Colonic mucosa (tissue), 4 donors: ENCODE data around the gene PBXIP1. TPM values are rescaled to one million over a fixed set of nuclear protein-coding genes. Genes with fewer than 3 reads are reported as not detected.

Source experiments
- DNase-seq: peaks from one replicate; pipeline ENCODE4 v3.0.0-alpha.2; 2020
- H3K27ac ChIP-seq: fragments of 200-600 bp; one replicate; pipeline ENCODE4 v1.8.0; 2021
- H3K27me3 ChIP-seq: fragments of 200-600 bp; one replicate; pipeline ENCODE4 v1.8.0; 2021
- H3K36me3 ChIP-seq: fragments of 200-600 bp; one replicate; pipeline ENCODE4 v1.8.0; 2021
- H3K4me1 ChIP-seq: fragments of 200-600 bp; one replicate; pipeline ENCODE4 v1.8.0; 2021; ENCODE audit warnings: mild to moderate bottlenecking
- H3K4me3 ChIP-seq: fragments of 200-600 bp; one replicate; pipeline ENCODE4 v1.8.0; 2021
- H3K9ac ChIP-seq, 2 donors: one replicate each; pipeline ENCODE4 v1.7.0; 2013; ENCODE audit warnings: control low read depth in 2 of 2, low read depth in 2 of 2, low read length in 2 of 2
- H3K9me3 ChIP-seq: fragments of 200-600 bp; one replicate; pipeline ENCODE4 v1.8.0; 2021
- intact Hi-C: fragments of 100-400 bp; cut with DNase I; formaldehyde crosslinking; loops from one replicate; pipeline ENCODE4 v1.14.1; 2022
- total RNA-seq, 2 donors: library from RNA; stranded (reverse); fragmentation: NEBNext Ultra II Directional in 1 of 2; extraction: Animal tissue kit (Norgen Biotek cat#: 25700) in 1 of 2; gene quantifications; one replicate each; pipeline ENCODE4 v1.2.1, GENCODE V29; 2021
- TF ChIP-seq, protein P1 (sequence below): fragments of 200-600 bp; IDR thresholded peaks from one replicate; pipeline ENCODE4 v1.8.0; 2022; ENCODE audit warnings: antibody characterized with exemption, mild to moderate bottlenecking
- donor health status: healthy.
- donor health status: DM: no; HTN: no; CAD: no.
- donor health status: DM: no; HTN: no; CAD: no.

PBXIP1 gene
- total RNA-seq, 2 donors from 2014 or later, result 22.0 to 51.4 TPM

DNA sequence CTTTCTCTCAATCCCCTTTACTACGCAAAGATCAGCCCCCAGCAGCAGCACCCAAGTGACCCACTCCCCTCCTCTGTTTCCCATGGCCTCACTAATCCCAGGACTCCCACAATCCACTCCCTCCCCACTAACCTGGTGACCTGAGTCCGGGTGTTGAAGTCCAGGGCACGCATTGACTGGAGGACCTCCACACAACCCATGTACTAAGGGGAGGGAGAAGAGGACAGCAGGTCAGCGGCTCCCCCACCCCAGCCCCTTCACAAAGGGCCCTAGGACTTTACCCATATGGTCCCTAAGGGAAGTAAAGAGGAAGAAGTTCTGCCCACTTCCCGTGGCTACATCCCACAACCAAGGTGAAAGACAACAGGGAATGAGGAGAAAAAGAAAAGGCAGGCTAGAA, 13.3 kb upstream of the PBXIP1 start:
- TF ChIP-seq, protein P1, sequence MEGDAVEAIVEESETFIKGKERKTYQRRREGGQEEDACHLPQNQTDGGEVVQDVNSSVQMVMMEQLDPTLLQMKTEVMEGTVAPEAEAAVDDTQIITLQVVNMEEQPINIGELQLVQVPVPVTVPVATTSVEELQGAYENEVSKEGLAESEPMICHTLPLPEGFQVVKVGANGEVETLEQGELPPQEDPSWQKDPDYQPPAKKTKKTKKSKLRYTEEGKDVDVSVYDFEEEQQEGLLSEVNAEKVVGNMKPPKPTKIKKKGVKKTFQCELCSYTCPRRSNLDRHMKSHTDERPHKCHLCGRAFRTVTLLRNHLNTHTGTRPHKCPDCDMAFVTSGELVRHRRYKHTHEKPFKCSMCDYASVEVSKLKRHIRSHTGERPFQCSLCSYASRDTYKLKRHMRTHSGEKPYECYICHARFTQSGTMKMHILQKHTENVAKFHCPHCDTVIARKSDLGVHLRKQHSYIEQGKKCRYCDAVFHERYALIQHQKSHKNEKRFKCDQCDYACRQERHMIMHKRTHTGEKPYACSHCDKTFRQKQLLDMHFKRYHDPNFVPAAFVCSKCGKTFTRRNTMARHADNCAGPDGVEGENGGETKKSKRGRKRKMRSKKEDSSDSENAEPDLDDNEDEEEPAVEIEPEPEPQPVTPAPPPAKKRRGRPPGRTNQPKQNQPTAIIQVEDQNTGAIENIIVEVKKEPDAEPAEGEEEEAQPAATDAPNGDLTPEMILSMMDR, result no peak
- Histone ChIP-seq H3K36me3 (peaks cover 18% of the 10 kb centered on the region), H3K27ac (no peak overlapping the region), H3K4me1 (peaks cover 21% of the 10 kb centered on the region), H3K4me3 (no peak overlapping the region), H3K9me3 (no peaks in the 10 kb centered on the region), H3K9ac (peak overlapping the region in 1 of 2 donors; percentile 30), H3K27me3 (no peaks in the 10 kb centered on the region)
- DNase-seq, result no peak
- intact Hi-C loops, result no loop called here

DNA sequence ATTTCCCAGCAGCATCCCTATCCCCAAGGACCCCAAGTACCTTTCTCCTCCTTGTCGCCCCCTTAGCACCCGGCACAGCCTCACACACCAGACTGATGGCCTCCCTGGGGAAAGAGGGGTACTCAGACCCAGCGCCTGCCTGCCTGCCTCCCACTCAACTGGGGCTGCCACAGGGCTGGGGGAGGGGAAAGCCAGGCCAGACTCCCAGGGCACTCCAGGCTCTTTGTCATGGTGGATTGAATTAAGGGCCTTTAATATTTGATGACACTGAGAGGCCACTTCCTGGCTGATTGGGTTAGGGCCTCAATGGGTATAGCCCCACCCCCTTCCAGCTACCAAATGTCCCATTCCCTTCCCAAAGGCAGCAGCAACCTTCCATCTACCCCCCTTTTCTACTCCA, 12.8 kb upstream of the PBXIP1 start:
- H3K4me3 ChIP-seq, result no peak overlapping the region
- H3K36me3 ChIP-seq, result peaks cover 19% of the 10 kb centered on the region
- TF ChIP-seq, protein P1, result no peak

DNA sequence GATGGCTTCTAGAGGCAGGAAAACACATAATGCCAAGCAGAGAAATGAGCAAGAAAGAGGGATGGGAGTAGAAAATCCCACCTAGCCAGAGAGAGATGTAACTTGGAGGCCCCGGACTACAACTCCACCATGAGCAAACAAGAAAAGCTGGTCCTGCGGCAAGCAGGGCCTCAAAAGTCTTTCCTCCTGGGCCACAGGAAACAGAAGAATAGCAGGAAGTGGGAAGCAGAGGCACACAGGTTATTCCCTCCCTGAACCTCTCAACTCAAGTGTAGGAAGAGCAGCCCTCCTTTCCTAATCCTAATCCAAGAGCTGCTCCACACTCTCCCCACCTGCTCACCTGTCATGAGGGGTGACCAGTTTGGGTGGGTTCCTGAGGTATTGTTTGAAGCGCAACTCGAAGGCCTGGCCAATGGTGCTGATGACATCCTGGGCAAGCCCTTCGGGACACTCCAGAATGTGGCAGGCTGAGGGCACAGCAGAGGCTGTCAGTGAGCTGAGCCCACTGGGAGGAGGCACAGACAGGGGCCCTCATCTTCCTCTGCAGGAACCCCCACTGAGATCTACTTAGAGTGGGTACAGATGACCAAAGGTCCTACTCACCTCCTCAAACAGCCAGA, 11.5 kb upstream of the PBXIP1 start:
- no peak for DNase-seq
- Histone ChIP-seq H3K27ac (no peak overlapping the region), H3K27me3 (no peaks in the 10 kb centered on the region), H3K36me3 (peaks cover 23% of the 10 kb centered on the region), H3K9me3 (no peaks in the 10 kb centered on the region), H3K9ac (no peak overlapping the region), H3K4me3 (no peak overlapping the region), H3K4me1 (peaks cover 21% of the 10 kb centered on the region)
- intact Hi-C loops, result no loop called here
- TF ChIP-seq, protein P1, result no peak

More for the DNA sequence above, 12.8 kb upstream of the PBXIP1 start:
- no peak for DNase-seq
- intact Hi-C loops, result no loop called here
- no peaks in the 10 kb centered on the region for H3K27me3 ChIP-seq
- no peak overlapping the region for H3K27ac ChIP-seq
- no peak overlapping the region for H3K9ac ChIP-seq
- H3K4me1 ChIP-seq, result peaks cover 21% of the 10 kb centered on the region
- H3K9me3 ChIP-seq, result no peaks in the 10 kb centered on the region

DNA sequence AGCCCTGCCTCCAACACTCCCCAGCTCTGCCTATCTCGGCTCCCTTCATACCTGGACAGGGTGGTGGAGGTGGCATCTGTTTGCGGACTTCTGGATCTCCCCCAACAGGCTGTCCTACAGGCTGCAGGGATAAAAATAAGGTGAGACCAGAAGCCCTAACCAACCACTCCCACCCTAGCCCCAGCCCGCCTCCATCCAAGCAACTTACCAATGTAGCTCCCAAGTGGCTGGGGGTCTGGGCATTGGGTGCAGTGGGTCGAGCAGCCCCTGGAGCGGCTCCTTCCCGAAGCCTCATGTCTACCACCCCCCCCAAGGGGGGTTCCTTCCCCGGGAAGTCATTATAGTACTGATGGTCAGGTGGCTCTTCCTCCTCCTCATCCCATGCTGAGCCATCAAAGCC, 10.2 kb upstream of the PBXIP1 start:
- Histone ChIP-seq H3K36me3 (peaks cover 23% of the 10 kb centered on the region), H3K9ac (no peak overlapping the region), H3K27ac (no peak overlapping the region), H3K4me3 (no peak overlapping the region), H3K4me1 (peaks cover 9% of the 10 kb centered on the region), H3K9me3 (no peaks in the 10 kb centered on the region), H3K27me3 (no peaks in the 10 kb centered on the region)
- intact Hi-C loops, result no loop called here
- no peak for DNase-seq
- TF ChIP-seq, protein P1, result no peak

DNA sequence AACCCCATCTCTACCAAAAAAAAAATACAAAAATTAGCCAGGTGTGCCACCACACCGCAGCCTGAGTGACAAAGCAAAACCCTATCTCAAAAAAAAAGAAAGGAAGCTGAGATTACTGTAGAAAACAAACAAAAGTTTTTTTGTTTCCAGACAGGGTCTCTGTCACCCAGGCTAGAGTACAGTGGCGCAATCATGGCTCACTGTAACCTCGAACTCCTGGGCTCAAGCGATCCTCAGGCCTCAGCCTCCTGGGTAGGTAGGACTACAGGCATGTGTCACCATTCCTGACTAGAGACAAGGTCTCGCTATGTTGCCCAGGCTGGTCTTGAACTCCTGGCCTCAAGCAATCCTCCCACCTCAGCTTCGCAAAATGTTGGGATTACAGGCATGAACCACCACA, 8.5 kb upstream of the PBXIP1 start:
- TF ChIP-seq, protein P1, result no peak
- no peaks in the 10 kb centered on the region for H3K27me3 ChIP-seq
- no peak overlapping the region for H3K27ac ChIP-seq
- no peak overlapping the region for H3K4me3 ChIP-seq
- no peak overlapping the region for H3K9ac ChIP-seq
- H3K9me3 ChIP-seq, result no peaks in the 10 kb centered on the region
- peaks cover 13% of the 10 kb centered on the region for H3K4me1 ChIP-seq
- intact Hi-C loops, result no loop called here
- peaks cover 23% of the 10 kb centered on the region for H3K36me3 ChIP-seq
- no peak for DNase-seq
